Spleen (tissue), 7 donors: ENCODE results near the gene EVL.

Source experiments
- POLR2A ChIP-seq, 3 donors: fragments of 450-650 bp; IDR thresholded peaks; one replicate each; pipeline ENCODE4 v1.5.1; 2017; ENCODE audit warnings: antibody characterized with exemption in 3 of 3, mild to moderate bottlenecking in 1 of 3
- POLR2AphosphoS5 ChIP-seq, 3 donors: sonication (generic); formaldehyde crosslinking; IDR thresholded peaks; one replicate each; pipeline ENCODE4 v1.5.1; 2017; ENCODE audit warnings: antibody characterized with exemption in 3 of 3
- TF ChIP-seq, protein P1 (sequence below), 11 experiments: fragments of 200-600 bp in 7 of 11; fragments of 450-650 bp in 4 of 11; sonication (generic) in 4 of 11; IDR thresholded peaks in 8 of 11; conservative IDR thresholded peaks in 3 of 11; 1 replicate in 7 of 11; 2 replicates in 4 of 11; pipeline versions ENCODE4 v1.4.0 to v1.8.0; 2016 to 2021; ENCODE audit warnings: antibody characterized with exemption in 11 of 11, inconsistent platforms in 4 of 11, mild to moderate bottlenecking in 1 of 11
- donor health status: DM: no; HTN: no; CAD: no; lungs with moderate emphysema.
- donor health status: DM: no; HTN: no; CAD: no.
- donor health status: DM: no; HTN: no; CAD: no.

DNA sequence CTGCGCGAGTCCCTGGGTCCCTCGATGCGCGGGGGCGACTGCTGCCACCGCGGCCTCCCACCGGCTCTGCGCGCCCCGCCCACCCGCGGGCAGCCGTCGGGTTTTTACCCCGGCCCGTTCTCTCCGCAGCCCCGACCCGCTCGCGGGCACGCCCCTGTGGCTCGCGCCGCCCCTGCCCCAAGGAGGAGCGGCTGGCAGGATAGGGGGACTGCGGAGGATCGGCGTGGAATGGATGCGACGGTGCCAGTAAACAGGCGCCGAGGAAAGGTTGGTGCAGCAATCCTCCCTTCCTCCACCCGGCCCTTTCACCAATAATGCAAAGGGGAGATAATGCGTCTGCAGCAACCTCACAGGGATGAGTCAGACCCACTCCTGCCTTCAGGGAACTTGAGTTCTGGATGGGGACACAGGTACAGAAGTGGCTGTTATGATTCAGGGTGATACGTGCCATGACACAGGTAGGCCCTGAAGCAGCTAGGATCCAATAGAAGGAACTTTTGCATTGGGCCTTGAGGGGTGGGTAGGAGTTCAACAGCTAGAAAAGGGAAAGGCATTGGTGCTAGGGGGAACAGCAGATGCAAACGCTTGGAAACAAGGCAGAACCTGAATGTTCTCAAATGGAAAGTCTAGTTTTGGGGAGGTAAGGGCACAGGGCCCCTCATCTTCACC lies 94.8 kb downstream of the EVL start:
- TF ChIP-seq, protein P1, sequence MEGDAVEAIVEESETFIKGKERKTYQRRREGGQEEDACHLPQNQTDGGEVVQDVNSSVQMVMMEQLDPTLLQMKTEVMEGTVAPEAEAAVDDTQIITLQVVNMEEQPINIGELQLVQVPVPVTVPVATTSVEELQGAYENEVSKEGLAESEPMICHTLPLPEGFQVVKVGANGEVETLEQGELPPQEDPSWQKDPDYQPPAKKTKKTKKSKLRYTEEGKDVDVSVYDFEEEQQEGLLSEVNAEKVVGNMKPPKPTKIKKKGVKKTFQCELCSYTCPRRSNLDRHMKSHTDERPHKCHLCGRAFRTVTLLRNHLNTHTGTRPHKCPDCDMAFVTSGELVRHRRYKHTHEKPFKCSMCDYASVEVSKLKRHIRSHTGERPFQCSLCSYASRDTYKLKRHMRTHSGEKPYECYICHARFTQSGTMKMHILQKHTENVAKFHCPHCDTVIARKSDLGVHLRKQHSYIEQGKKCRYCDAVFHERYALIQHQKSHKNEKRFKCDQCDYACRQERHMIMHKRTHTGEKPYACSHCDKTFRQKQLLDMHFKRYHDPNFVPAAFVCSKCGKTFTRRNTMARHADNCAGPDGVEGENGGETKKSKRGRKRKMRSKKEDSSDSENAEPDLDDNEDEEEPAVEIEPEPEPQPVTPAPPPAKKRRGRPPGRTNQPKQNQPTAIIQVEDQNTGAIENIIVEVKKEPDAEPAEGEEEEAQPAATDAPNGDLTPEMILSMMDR (IDR thresholded peaks at IDR 0.05 in 8 of 11, conservative IDR thresholded peaks at IDR 0.05 in 3 of 11): no peak
- TF ChIP-seq POLR2AphosphoS5 (IDR thresholded peaks at IDR 0.05) (no peak), POLR2A (IDR thresholded peaks at IDR 0.05) (no peak)
